CD4-positive, CD25-positive, alpha-beta regulatory T cell (primary cell): Measurements from ENCODE around the gene MKI67. TPM values are rescaled to one million over a fixed set of nuclear protein-coding genes. Genes with fewer than 3 reads are reported as not detected.
A peak's percentile ranks its signal among the peaks of the same experiment; 100 is the strongest.

Source experiments
- ATAC-seq, 2 donors: fragments of 150-1000 bp; cut with Tn5 transposase; one replicate each; pipeline ENCODE4 v1.10.0; 2021; ENCODE audit warnings: low read depth in 2 of 2, moderate number of reproducible peaks in 2 of 2, moderate library complexity in 1 of 2
- DNase-seq, 3 donors: peaks; one replicate each; pipeline versions ENCODE4 v3.0.0 to v3.0.0-alpha.2; 2012 to 2022; ENCODE audit warnings: mixed read lengths in 1 of 3
- H3K27ac ChIP-seq: one replicate; pipeline ENCODE4 v1.7.0; 2013; ENCODE audit warnings: mild to moderate bottlenecking, low read length; ENCODE audit not compliant: insufficient read depth, poor library complexity, severe bottlenecking
- H3K27me3 ChIP-seq: one replicate; pipeline ENCODE4 v1.7.0; 2013; ENCODE audit warnings: low read length; ENCODE audit not compliant: control insufficient read depth, insufficient read depth
- H3K36me3 ChIP-seq: one replicate; pipeline ENCODE4 v1.7.0; 2013; ENCODE audit warnings: mild to moderate bottlenecking, low read length, moderate library complexity; ENCODE audit not compliant: control insufficient read depth, insufficient read depth
- H3K4me1 ChIP-seq: 2 replicates; pipeline ENCODE4 v1.7.0; 2013; ENCODE audit warnings: mild to moderate bottlenecking, low read length; ENCODE audit not compliant: insufficient read depth, control insufficient read depth, poor library complexity, severe bottlenecking
- H3K4me3 ChIP-seq: one replicate; pipeline ENCODE4 v1.7.0; 2013; ENCODE audit warnings: low read depth, mild to moderate bottlenecking, low read length, moderate library complexity
- H3K9me3 ChIP-seq, 2 experiments: 1 replicate in 1 of 2; 2 replicates in 1 of 2; pipeline ENCODE4 v1.7.0; 2013; ENCODE audit warnings: low read length in 2 of 2, mild to moderate bottlenecking in 1 of 2, moderate library complexity in 1 of 2; ENCODE audit not compliant: control insufficient read depth in 2 of 2
- H3K27ac Mint-ChIP-seq, 3 donors: one replicate each; pipeline ENCODE4 v1.8.0; 2020 to 2022; ENCODE audit warnings: mild to moderate bottlenecking in 3 of 3, mixed read lengths in 3 of 3, moderate library complexity in 2 of 3
- H3K27me3 Mint-ChIP-seq: one replicate; pipeline ENCODE4 v1.8.0; 2022; ENCODE audit warnings: mild to moderate bottlenecking, mixed read lengths
- H3K36me3 Mint-ChIP-seq: one replicate; pipeline ENCODE4 v1.8.0; 2020; ENCODE audit warnings: mixed read lengths
- H3K4me1 Mint-ChIP-seq, 4 donors: one replicate each; pipeline ENCODE4 v1.8.0; 2020 to 2022; ENCODE audit warnings: mixed read lengths in 4 of 4, mild to moderate bottlenecking in 1 of 4
- H3K4me3 Mint-ChIP-seq, 4 donors: one replicate each; pipeline ENCODE4 v1.8.0; 2020 to 2022; ENCODE audit warnings: mild to moderate bottlenecking in 4 of 4, mixed read lengths in 4 of 4, moderate library complexity in 3 of 4
- H3K9me3 Mint-ChIP-seq, 7 donors: one replicate each; pipeline ENCODE4 v1.8.0; 2020 to 2022; ENCODE audit warnings: mixed read lengths in 7 of 7, mild to moderate bottlenecking in 3 of 7, moderate library complexity in 2 of 7
- polyA plus RNA-seq, 4 donors: library from polyadenylated mRNA; unstranded; fragments of 300-500 nt; fragmentation: Illumina TruSeq; gene quantifications; one replicate each; pipeline ENCODE4 v1.2.3, GENCODE V29; 2021
- total RNA-seq: library from RNA; stranded (reverse); gene quantifications from one replicate; pipeline ENCODE4 v1.2.3, GENCODE V29; 2022

The MKI67 gene
- total and polyA plus RNA-seq, 5 donors from 2014 or later = 0.06 to 13.5 (median 0.90) TPM

DNA sequence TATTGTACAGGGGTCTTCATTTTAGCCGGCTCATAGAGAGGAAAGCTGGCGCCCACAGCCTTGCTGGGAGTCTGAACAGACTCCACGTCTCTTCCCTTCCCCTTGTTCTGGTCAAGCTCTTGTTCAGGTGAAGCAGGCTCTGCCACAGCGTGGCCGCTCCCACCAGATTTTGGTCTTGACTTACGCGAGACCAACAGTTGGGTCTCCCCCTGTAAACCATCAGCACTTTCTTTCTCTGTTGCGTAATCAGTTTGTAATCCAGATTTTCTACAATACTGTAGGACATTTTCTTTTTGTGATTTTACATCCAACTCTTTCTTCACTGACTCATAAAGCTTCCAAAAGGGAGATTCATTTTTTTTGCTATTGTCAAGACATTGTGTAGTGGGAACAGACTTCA is 10.9 kb downstream of the MKI67 start:
- Mint-ChIP-seq H3K27me3 (no peaks in the 10 kb centered on the region), H3K36me3 (no peaks in the 10 kb centered on the region), H3K27ac (no peak overlapping the region), H3K9me3 (no peaks in the 10 kb centered on the region), H3K4me1 (peaks cover 2 to 48% (median 16%) of the 10 kb centered on the region in 4 donors), H3K4me3 (no peak overlapping the region)
- H3K27ac ChIP-seq = no peak overlapping the region
- H3K4me1 ChIP-seq = peaks cover 4% of the 10 kb centered on the region
- H3K27me3 ChIP-seq = no peaks in the 10 kb centered on the region
- no peaks in the 10 kb centered on the region for H3K36me3 ChIP-seq
- H3K4me3 ChIP-seq = no peak overlapping the region
- no peak for DNase-seq
- H3K9me3 ChIP-seq = no peaks in the 10 kb centered on the region
- no peak for ATAC-seq

DNA sequence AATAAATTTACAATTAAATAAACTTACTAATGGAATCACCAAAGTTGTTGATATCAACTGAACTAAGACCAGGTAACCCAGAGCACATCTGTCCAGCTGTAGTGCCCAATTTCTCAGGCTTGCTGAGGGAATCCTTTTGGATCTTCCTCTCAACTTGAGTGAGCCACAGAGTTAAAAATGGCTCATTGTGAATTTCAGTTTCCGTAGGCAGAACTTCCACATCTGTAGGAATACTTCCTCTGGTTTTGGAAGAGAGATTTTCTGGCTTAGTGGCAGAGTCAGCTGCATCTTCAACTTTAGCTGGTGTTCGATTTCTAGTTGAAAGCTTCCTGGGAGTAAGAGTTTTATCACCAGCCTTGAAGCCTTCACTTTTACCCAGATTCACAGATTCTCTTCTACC is 11.3 kb downstream of the MKI67 start:
- Histone ChIP-seq H3K36me3 (no peaks in the 10 kb centered on the region), H3K4me1 (peaks cover 4% of the 10 kb centered on the region), H3K27me3 (no peaks in the 10 kb centered on the region), H3K4me3 (no peak overlapping the region), H3K9me3 (no peaks in the 10 kb centered on the region), H3K27ac (no peak overlapping the region)
- Mint-ChIP-seq H3K4me3 (no peak overlapping the region), H3K36me3 (no peaks in the 10 kb centered on the region), H3K27ac (peak overlapping the region in 1 of 3 donors; percentile 37), H3K4me1 (peaks cover 2 to 43% (median 15%) of the 10 kb centered on the region in 4 donors), H3K9me3 (no peaks in the 10 kb centered on the region), H3K27me3 (no peaks in the 10 kb centered on the region)
- no peak for ATAC-seq
- no peak for DNase-seq

DNA sequence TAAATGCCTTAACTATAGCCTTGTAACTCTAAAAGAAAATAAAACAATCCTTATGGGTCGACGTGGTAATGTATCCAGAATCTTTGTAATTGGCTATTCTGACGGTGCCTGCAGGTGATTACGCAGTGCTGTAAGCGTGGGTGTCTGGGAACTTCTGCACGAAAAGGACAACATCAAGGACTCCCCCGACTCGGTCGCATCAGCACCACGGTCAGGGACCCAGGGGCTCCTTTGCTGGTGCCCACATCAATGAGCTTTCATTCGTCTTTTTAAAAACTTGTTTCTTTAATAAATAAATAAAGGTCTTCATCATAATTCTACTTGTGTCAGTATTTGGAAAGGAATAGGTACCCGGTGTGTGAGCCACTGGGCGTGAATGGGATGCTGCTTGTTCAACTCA is 13.2 kb downstream of the MKI67 start:
- H3K4me3 ChIP-seq = no peak overlapping the region
- no peak overlapping the region for H3K27ac ChIP-seq
- no peaks in the 10 kb centered on the region for H3K9me3 ChIP-seq
- DNase-seq (no peak), ATAC-seq (no peak)
- H3K36me3 Mint-ChIP-seq = no peaks in the 10 kb centered on the region
- peaks cover 0 to 28% (median 12%) of the 10 kb centered on the region in 4 donors for H3K4me1 Mint-ChIP-seq
- H3K4me3 Mint-ChIP-seq = no peak overlapping the region
- no peak overlapping the region for H3K27ac Mint-ChIP-seq
- peaks cover 4% of the 10 kb centered on the region for H3K4me1 ChIP-seq
- H3K27me3 Mint-ChIP-seq = no peaks in the 10 kb centered on the region
- H3K36me3 ChIP-seq = no peaks in the 10 kb centered on the region
- no peaks in the 10 kb centered on the region for H3K9me3 Mint-ChIP-seq
- no peaks in the 10 kb centered on the region for H3K27me3 ChIP-seq

DNA sequence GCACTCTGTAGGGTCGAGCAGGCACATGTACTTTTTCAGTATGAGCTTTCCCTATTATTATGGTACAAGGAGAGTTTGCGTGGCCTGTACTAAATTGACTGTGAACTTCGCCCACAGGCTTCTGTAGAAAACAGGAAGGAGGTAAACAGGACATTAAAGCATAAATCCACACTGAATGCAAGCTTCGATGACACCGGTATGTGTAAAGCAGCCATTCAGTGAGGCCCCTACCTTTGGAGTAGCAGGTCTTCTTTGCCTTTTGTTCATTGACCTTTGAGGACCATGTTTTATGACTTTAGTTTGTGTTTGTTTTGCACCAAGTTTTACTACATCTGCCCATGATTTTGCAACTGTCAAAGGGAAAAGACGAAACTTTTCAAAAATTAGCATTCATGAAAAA is 14.5 kb downstream of the MKI67 start:
- Histone ChIP-seq H3K27me3 (no peaks in the 10 kb centered on the region), H3K4me1 (peaks cover 4% of the 10 kb centered on the region), H3K36me3 (no peaks in the 10 kb centered on the region), H3K9me3 (no peaks in the 10 kb centered on the region), H3K27ac (no peak overlapping the region), H3K4me3 (no peak overlapping the region)
- Mint-ChIP-seq H3K27me3 (no peaks in the 10 kb centered on the region), H3K4me1 (peaks cover 0 to 28% (median 12%) of the 10 kb centered on the region in 4 donors), H3K9me3 (no peaks in the 10 kb centered on the region), H3K27ac (peak overlapping the region in 2 of 3 donors; percentile 33 to 60), H3K36me3 (no peaks in the 10 kb centered on the region), H3K4me3 (no peak overlapping the region)
- ATAC-seq (no peak), DNase-seq (no peak)

DNA sequence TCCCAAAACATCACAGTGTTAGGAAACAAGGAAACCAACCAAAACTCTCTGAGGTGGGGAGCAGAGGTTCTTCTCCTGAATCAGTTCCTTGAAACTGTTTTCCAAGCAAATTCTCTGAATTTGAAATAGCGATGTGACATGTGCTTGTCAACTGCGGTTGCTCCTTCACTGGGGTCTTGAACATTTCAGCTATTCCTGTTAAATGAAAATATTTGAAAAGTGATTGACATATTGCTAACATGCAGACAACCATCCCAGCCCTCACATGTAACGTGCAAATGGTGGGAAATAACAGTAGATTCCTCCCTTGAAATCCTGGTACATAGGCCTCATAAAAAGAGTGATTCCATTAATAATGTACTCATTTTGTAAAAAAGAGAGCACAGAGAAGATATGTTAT is 15.9 kb downstream of the MKI67 start:
- no peak for ATAC-seq
- Histone ChIP-seq H3K4me3 (no peak overlapping the region), H3K27ac (no peak overlapping the region), H3K9me3 (no peaks in the 10 kb centered on the region), H3K36me3 (no peaks in the 10 kb centered on the region), H3K27me3 (no peaks in the 10 kb centered on the region), H3K4me1 (peaks cover 4% of the 10 kb centered on the region)
- H3K27me3 Mint-ChIP-seq = no peaks in the 10 kb centered on the region
- no peaks in the 10 kb centered on the region for H3K36me3 Mint-ChIP-seq
- no peaks in the 10 kb centered on the region for H3K9me3 Mint-ChIP-seq
- H3K4me1 Mint-ChIP-seq = peaks cover 0 to 18% (median 12%) of the 10 kb centered on the region in 4 donors
- no peak for DNase-seq
- H3K27ac Mint-ChIP-seq = no peak overlapping the region
- H3K4me3 Mint-ChIP-seq = no peak overlapping the region

DNA sequence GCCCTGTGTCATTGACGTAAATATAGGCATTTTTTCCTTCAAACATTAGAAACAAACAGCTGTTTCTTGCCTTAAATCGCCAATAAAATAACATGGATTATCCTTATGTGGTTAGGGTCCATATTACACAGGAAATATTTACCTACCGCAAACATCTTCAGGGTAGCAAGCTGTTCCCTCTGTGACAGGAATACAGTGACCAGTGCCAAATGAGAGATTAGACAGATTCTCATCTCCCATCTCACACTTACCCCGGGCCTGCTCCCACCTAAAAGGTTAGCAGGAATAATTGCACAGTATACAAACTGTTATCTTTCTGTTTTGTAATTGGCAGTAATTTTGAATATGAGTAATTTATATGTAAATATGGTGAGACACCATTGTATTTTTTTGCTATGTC is 16.5 kb downstream of the MKI67 start:
- no peak overlapping the region for H3K4me3 Mint-ChIP-seq
- H3K9me3 Mint-ChIP-seq = no peaks in the 10 kb centered on the region
- H3K27ac Mint-ChIP-seq = no peak overlapping the region
- H3K9me3 ChIP-seq = no peaks in the 10 kb centered on the region
- DNase-seq = no peak
- H3K4me1 ChIP-seq = peaks cover 4% of the 10 kb centered on the region
- H3K36me3 Mint-ChIP-seq = no peaks in the 10 kb centered on the region
- no peak overlapping the region for H3K27ac ChIP-seq
- H3K27me3 ChIP-seq = no peaks in the 10 kb centered on the region
- no peak for ATAC-seq
- H3K4me1 Mint-ChIP-seq = peaks cover 0 to 21% (median 14%) of the 10 kb centered on the region in 4 donors
- no peak overlapping the region for H3K4me3 ChIP-seq
- no peaks in the 10 kb centered on the region for H3K27me3 Mint-ChIP-seq
- H3K36me3 ChIP-seq = no peaks in the 10 kb centered on the region

DNA sequence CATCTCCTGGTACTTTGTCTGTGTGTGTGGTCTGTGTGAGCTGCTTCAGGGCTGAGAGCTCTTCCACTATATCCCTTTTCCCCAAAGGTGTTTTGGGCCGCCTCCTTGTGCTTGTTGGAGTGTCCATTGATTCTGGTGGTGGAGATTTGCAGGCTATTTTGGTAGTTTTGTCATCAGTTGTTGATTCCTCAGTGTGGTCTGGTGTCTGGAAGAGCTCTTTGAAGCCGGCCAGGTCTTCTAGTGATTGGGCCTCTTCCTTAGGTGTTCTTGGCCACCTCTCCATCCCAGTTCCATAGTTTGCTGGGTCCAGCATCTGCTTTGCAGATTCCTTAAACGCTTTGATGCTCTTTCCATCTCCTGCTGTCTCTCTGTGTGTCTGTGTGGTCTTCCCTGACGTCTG is 20.8 kb downstream of the MKI67 start:
- no peaks in the 10 kb centered on the region for H3K9me3 ChIP-seq
- H3K4me1 ChIP-seq = peaks cover 16% of the 10 kb centered on the region
- no peaks in the 10 kb centered on the region for H3K27me3 Mint-ChIP-seq
- no peak overlapping the region for H3K27ac ChIP-seq
- H3K27ac Mint-ChIP-seq = no peak overlapping the region
- no peaks in the 10 kb centered on the region for H3K36me3 Mint-ChIP-seq
- H3K4me1 Mint-ChIP-seq = peaks cover 9 to 36% (median 24%) of the 10 kb centered on the region in 4 donors
- ATAC-seq (no peak), DNase-seq (no peak)
- no peak overlapping the region for H3K4me3 Mint-ChIP-seq
- H3K4me3 ChIP-seq = no peak overlapping the region
- H3K9me3 Mint-ChIP-seq = no peaks in the 10 kb centered on the region
- H3K36me3 ChIP-seq = no peaks in the 10 kb centered on the region
- no peaks in the 10 kb centered on the region for H3K27me3 ChIP-seq

DNA sequence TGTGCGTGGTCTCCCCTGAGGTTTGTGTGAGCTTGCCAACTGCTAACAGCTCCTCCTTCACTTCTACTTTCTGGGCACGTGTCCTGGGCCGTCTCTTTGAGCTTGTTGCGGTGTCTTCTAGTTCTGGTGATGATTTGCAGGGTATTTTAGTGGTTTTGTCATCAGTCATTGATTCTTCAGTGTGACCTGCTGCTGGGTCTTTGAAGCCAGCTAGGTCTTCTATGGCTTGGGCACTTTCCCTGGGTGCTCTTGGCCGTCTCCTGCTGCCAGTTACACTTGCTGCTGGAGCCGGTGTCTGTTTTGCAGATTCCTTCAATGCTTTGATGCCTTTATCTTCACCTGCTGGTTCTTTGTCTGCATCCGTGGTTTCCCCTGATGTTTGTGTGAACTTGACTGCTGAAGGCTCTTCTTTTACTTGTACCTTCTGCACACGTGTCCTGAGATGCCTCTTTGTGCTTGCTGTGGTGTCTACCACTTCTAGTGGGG is 23.0 kb downstream of the MKI67 start:
- Mint-ChIP-seq H3K9me3 (no peaks in the 10 kb centered on the region), H3K27ac (peak overlapping the region in 2 of 3 donors; percentile 45 to 84), H3K4me3 (peak overlapping the region; percentile 5 to 53 (median 37)), H3K36me3 (no peaks in the 10 kb centered on the region), H3K27me3 (no peaks in the 10 kb centered on the region), H3K4me1 (peaks cover 9 to 43% (median 30%) of the 10 kb centered on the region in 4 donors)
- Histone ChIP-seq H3K27me3 (no peaks in the 10 kb centered on the region), H3K4me3 (peak overlapping the region; percentile 29), H3K36me3 (no peaks in the 10 kb centered on the region), H3K4me1 (peaks cover 16% of the 10 kb centered on the region), H3K9me3 (no peaks in the 10 kb centered on the region), H3K27ac (peak overlapping the region; percentile 62)
- ATAC-seq = peak; percentile 67 to 69
- peak in 2 of 3 donors; percentile 16 to 39 for DNase-seq
